Measurements from ENCODE around the gene ARID1B. TPM values are rescaled to one million over a fixed set of nuclear protein-coding genes. Genes with fewer than 3 reads are reported as not detected.

The ARID1B gene
- total and polyA plus RNA-seq, 2 of the 13 experiments (the other 11 are each of a cell fraction or from before 2014, with no cell fraction given) = 20.1 to 32.6 TPM

DNA sequence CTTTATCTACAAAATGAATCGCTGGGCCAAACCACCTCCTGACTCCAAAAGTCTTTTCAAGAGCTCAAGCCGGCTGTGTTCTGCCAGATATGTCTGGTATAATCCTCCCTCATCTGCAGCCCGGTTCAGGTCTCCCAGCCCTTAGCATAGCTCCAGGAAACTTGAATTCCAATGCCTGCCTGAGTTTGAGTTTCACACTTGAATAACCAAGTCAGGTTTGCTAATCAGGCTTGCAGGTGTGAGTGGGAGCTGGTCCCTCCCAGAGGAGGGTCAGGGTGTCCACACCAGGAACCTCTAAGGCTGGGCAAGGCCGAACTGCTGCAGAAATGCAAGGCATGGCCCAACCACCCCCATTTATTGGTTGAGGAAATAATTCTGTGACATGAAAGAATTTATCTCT, 449.6 kb downstream of the ARID1B start (continued):
- TF ChIP-seq SALL2 (CRISPR knock-in tag; IDR thresholded peaks at IDR 0.05) (no peak), TGIF2 (CRISPR knock-in tag; IDR thresholded peaks at IDR 0.05) (no peak), BCL6 (CRISPR knock-in tag; IDR thresholded peaks at IDR 0.05) (no peak), CREM (IDR thresholded peaks at IDR 0.05) (no peak), CREM (CRISPR knock-in tag; IDR thresholded peaks at IDR 0.05) (no peak), REPIN1 (CRISPR knock-in tag; IDR thresholded peaks at IDR 0.05; ENCODE audit: borderline replicate concordance, low read depth) (no peak)

DNA sequence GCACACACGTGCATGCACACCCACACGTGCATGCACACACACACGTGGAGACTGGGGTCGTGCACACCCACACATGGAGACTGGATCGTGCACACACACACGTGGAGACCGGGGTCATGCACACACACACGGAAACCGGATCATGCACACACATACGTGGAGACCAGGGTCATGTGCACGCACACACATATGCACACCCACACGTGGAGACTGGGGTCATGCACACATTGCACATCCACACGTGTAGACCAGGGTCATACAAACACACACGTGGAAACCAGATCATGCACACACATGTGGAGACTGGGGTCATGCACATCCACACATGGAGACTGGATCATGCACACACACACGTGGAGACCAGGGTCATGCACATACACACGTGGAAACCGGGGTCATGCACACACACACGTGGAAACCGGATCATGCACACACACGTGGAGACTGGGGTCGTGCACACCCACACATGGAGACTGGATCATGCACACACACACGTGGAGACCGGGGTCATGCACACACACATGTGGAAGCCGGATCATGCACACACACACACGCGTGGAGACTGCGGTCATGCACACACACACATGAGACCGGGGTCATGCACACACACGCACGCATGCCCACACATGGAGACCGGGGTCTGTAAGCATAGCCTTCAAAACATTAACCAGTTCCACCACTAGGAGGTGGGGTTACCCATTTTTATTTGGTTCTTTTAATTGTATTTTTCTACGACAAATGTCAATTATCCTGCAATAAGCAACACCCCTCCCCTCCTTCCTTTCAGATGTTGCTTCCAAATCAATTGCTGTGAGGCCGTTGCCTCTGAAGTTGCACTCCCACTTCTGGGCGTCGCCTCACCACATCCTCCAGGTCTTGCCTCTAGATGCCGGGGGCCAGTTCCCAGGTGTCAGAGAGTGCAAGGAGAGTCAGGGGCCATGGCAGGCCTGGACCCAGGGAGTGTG, 450.3 kb downstream of the ARID1B start:
- WGBS (ENCODE audit: low lambda C conversion rate) = 33% methylated on average over 30 of the region's 36 CpGs
- CTCF ChIA-PET (ENCODE audit: low intra/inter-chr PET ratio, low total read pairs) = no interaction called here
- ATAC-seq (peak; percentile 63), DNase-seq (ENCODE audit: low spot score) (no peak), FAIRE-seq (no peak)
- Histone ChIP-seq H2AFZ (ENCODE audit: low read length) (no peak overlapping the region), H3K4me2 (ENCODE audit: low read depth, low read length) (no peak overlapping the region), H3K9me3 (ENCODE audit: low read length) (no peaks in the 10 kb centered on the region), H3K36me3 (replicated peaks in 1 of 2; ENCODE audit: control insufficient read depth in 1 of 2, insufficient read depth in 2 of 2, low read length in 2 of 2) (no peaks in the 10 kb centered on the region), H3K27ac (ENCODE audit: extremely low read length, insufficient read depth, low read length) (no peak overlapping the region), H3K4me3 (replicated peaks in 1 of 3; ENCODE audit: insufficient read depth in 1 of 3, low read depth in 2 of 3, low read length in 3 of 3) (no peak overlapping the region), H3K79me2 (ENCODE audit: insufficient read depth, low read length) (no peaks in the 10 kb centered on the region), H3K4me1 (ENCODE audit: insufficient read depth, low read length) (no peaks in the 10 kb centered on the region), H4K20me1 (ENCODE audit: insufficient read depth, low read length) (no peaks in the 10 kb centered on the region), H3K27me3 (ENCODE audit: control insufficient read depth in 1 of 2, insufficient read depth in 2 of 2, low read length in 2 of 2) (peaks cover 18 to 74% of the 10 kb centered on the region in 2 experiments), H3K9ac (ENCODE audit: insufficient read depth, low read depth, low read length) (no peak overlapping the region)
- no TSS peak for BruUV-seq (replicated peaks)
- in situ Hi-C loops (cut with HindIII; ENCODE audit: extremely low pct_ligation_motif_present, low pct_unique_long_range_greater_than_20kb) = loop anchor here (5.0 kb wide), 1 partner anchor 45 kb away; no protein-coding TSS in a partner anchor
- intact Hi-C loops (cut with micrococcal nuclease; ENCODE audit: unreplicated experiment) = loop anchor here (2.0 kb wide), 1 partner anchor 47 kb away; no protein-coding TSS in a partner anchor
- POLR2A ChIA-PET = no interaction called here
- TF ChIP-seq, protein P1, sequence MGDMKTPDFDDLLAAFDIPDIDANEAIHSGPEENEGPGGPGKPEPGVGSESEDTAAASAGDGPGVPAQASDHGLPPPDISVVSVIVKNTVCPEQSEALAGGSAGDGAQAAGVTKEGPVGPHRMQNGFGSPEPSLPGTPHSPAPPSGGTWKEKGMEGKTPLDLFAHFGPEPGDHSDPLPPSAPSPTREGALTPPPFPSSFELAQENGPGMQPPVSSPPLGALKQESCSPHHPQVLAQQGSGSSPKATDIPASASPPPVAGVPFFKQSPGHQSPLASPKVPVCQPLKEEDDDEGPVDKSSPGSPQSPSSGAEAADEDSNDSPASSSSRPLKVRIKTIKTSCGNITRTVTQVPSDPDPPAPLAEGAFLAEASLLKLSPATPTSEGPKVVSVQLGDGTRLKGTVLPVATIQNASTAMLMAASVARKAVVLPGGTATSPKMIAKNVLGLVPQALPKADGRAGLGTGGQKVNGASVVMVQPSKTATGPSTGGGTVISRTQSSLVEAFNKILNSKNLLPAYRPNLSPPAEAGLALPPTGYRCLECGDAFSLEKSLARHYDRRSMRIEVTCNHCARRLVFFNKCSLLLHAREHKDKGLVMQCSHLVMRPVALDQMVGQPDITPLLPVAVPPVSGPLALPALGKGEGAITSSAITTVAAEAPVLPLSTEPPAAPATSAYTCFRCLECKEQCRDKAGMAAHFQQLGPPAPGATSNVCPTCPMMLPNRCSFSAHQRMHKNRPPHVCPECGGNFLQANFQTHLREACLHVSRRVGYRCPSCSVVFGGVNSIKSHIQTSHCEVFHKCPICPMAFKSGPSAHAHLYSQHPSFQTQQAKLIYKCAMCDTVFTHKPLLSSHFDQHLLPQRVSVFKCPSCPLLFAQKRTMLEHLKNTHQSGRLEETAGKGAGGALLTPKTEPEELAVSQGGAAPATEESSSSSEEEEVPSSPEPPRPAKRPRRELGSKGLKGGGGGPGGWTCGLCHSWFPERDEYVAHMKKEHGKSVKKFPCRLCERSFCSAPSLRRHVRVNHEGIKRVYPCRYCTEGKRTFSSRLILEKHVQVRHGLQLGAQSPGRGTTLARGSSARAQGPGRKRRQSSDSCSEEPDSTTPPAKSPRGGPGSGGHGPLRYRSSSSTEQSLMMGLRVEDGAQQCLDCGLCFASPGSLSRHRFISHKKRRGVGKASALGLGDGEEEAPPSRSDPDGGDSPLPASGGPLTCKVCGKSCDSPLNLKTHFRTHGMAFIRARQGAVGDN (CRISPR knock-in tag; IDR thresholded peaks at IDR 0.05) = peak; percentile 30; the same call in 1 of the 2 replicates
- no peak for TF ChIP-seq ZNF768 (CRISPR knock-in tag; IDR thresholded peaks at IDR 0.05)
- TF ChIP-seq HNRNPK (IDR thresholded peaks at IDR 0.05; ENCODE audit: low read depth, low read length, poor library complexity, severe bottlenecking) = no peak
- TF ChIP-seq ZBTB7A (CRISPR knock-in tag; IDR thresholded peaks at IDR 0.05) = 0 out of 2 replicates have a peak, but pooled peaks have one; percentile 10
- peak; percentile 43 for TF ChIP-seq STAG1 (CRISPR knock-in tag; IDR thresholded peaks at IDR 0.05)
- no peak for TF ChIP-seq ATF7 (IDR thresholded peaks at IDR 0.05)
- 0 out of 2 replicates have a peak, but pooled peaks have one; percentile 43 for TF ChIP-seq ATF7 (CRISPR knock-in tag; IDR thresholded peaks at IDR 0.05)
- TF ChIP-seq, protein P2, sequence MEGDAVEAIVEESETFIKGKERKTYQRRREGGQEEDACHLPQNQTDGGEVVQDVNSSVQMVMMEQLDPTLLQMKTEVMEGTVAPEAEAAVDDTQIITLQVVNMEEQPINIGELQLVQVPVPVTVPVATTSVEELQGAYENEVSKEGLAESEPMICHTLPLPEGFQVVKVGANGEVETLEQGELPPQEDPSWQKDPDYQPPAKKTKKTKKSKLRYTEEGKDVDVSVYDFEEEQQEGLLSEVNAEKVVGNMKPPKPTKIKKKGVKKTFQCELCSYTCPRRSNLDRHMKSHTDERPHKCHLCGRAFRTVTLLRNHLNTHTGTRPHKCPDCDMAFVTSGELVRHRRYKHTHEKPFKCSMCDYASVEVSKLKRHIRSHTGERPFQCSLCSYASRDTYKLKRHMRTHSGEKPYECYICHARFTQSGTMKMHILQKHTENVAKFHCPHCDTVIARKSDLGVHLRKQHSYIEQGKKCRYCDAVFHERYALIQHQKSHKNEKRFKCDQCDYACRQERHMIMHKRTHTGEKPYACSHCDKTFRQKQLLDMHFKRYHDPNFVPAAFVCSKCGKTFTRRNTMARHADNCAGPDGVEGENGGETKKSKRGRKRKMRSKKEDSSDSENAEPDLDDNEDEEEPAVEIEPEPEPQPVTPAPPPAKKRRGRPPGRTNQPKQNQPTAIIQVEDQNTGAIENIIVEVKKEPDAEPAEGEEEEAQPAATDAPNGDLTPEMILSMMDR (CRISPR knock-in tag; IDR thresholded peaks at IDR 0.05) = peak; percentile 41; the same call in 1 of the 2 replicates
- TF ChIP-seq KLF6 (CRISPR knock-in tag; IDR thresholded peaks at IDR 0.05) = no peak
- TF ChIP-seq MLLT10 (CRISPR knock-in tag; IDR thresholded peaks at IDR 0.05) = no peak
- TF ChIP-seq SMC3 (IDR thresholded peaks at IDR 0.05; ENCODE audit: low read length) = peak; percentile 26; the same call in 1 of the 2 replicates
- no peak for TF ChIP-seq ZNF292 (CRISPR knock-in tag; IDR thresholded peaks at IDR 0.05; ENCODE audit: borderline replicate concordance, low read depth)
